CD4-positive, CD25-positive, alpha-beta regulatory T cell (primary cell): ENCODE data around the gene PDCD2. TPM values are rescaled to one million over a fixed set of nuclear protein-coding genes. Genes with fewer than 3 reads are reported as not detected.
"Not testable (repeated sequence)": the region's sequence is repeated elsewhere in the genome, so short reads cannot be mapped to it uniquely, and the experiment has no call there.

Source experiments
- ATAC-seq, 2 donors: fragments of 150-1000 bp; cut with Tn5 transposase; one replicate each; pipeline ENCODE4 v1.10.0; 2021; ENCODE audit warnings: low read depth in 2 of 2, moderate number of reproducible peaks in 2 of 2, moderate library complexity in 1 of 2
- DNase-seq, 3 donors: peaks; one replicate each; pipeline versions ENCODE4 v3.0.0 to v3.0.0-alpha.2; 2012 to 2022; ENCODE audit warnings: mixed read lengths in 1 of 3
- H3K27ac ChIP-seq: one replicate; pipeline ENCODE4 v1.7.0; 2013; ENCODE audit warnings: mild to moderate bottlenecking, low read length; ENCODE audit not compliant: insufficient read depth, poor library complexity, severe bottlenecking
- H3K27me3 ChIP-seq: one replicate; pipeline ENCODE4 v1.7.0; 2013; ENCODE audit warnings: low read length; ENCODE audit not compliant: control insufficient read depth, insufficient read depth
- H3K36me3 ChIP-seq: one replicate; pipeline ENCODE4 v1.7.0; 2013; ENCODE audit warnings: mild to moderate bottlenecking, low read length, moderate library complexity; ENCODE audit not compliant: control insufficient read depth, insufficient read depth
- H3K4me1 ChIP-seq: 2 replicates; pipeline ENCODE4 v1.7.0; 2013; ENCODE audit warnings: mild to moderate bottlenecking, low read length; ENCODE audit not compliant: insufficient read depth, control insufficient read depth, poor library complexity, severe bottlenecking
- H3K4me3 ChIP-seq: one replicate; pipeline ENCODE4 v1.7.0; 2013; ENCODE audit warnings: low read depth, mild to moderate bottlenecking, low read length, moderate library complexity
- H3K9me3 ChIP-seq, 2 experiments: 1 replicate in 1 of 2; 2 replicates in 1 of 2; pipeline ENCODE4 v1.7.0; 2013; ENCODE audit warnings: low read length in 2 of 2, mild to moderate bottlenecking in 1 of 2, moderate library complexity in 1 of 2; ENCODE audit not compliant: control insufficient read depth in 2 of 2
- H3K27ac Mint-ChIP-seq, 3 donors: one replicate each; pipeline ENCODE4 v1.8.0; 2020 to 2022; ENCODE audit warnings: mild to moderate bottlenecking in 3 of 3, mixed read lengths in 3 of 3, moderate library complexity in 2 of 3
- H3K27me3 Mint-ChIP-seq: one replicate; pipeline ENCODE4 v1.8.0; 2022; ENCODE audit warnings: mild to moderate bottlenecking, mixed read lengths
- H3K36me3 Mint-ChIP-seq: one replicate; pipeline ENCODE4 v1.8.0; 2020; ENCODE audit warnings: mixed read lengths
- H3K4me1 Mint-ChIP-seq, 4 donors: one replicate each; pipeline ENCODE4 v1.8.0; 2020 to 2022; ENCODE audit warnings: mixed read lengths in 4 of 4, mild to moderate bottlenecking in 1 of 4
- H3K4me3 Mint-ChIP-seq, 4 donors: one replicate each; pipeline ENCODE4 v1.8.0; 2020 to 2022; ENCODE audit warnings: mild to moderate bottlenecking in 4 of 4, mixed read lengths in 4 of 4, moderate library complexity in 3 of 4
- H3K9me3 Mint-ChIP-seq, 7 donors: one replicate each; pipeline ENCODE4 v1.8.0; 2020 to 2022; ENCODE audit warnings: mixed read lengths in 7 of 7, mild to moderate bottlenecking in 3 of 7, moderate library complexity in 2 of 7
- polyA plus RNA-seq, 4 donors: library from polyadenylated mRNA; unstranded; fragments of 300-500 nt; fragmentation: Illumina TruSeq; gene quantifications; one replicate each; pipeline ENCODE4 v1.2.3, GENCODE V29; 2021
- total RNA-seq: library from RNA; stranded (reverse); gene quantifications from one replicate; pipeline ENCODE4 v1.2.3, GENCODE V29; 2022

The PDCD2 gene
- total and polyA plus RNA-seq, 5 donors from 2014 or later: 50.6 to 135 (median 124) TPM

DNA sequence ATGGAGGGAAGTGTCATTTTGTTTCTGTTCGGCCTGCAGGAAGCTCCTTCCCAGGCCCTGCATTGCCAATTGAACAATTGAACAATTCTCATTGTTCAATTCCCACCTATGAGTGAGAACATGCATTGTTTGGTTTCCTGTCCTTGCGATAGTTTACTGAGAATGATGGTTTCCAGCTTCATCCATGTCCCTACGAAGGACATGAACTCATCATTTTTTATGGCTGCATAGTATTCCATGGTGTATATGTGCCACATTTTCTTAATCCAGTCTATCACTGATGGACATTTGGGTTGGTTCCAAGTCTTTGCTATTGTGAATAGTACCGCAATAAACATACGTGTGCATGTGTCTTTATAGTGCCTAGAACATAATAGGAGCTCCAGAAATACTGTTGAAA lies 56.4 kb downstream of the PDCD2 start:
- H3K36me3 Mint-ChIP-seq, H3K9me3 Mint-ChIP-seq, ATAC-seq, H3K27me3 ChIP-seq, H3K4me1 Mint-ChIP-seq, H3K27ac Mint-ChIP-seq, H3K4me1 ChIP-seq, H3K9me3 ChIP-seq, DNase-seq, H3K4me3 ChIP-seq, H3K4me3 Mint-ChIP-seq, H3K36me3 ChIP-seq, H3K27ac ChIP-seq: not testable (repeated sequence)
- peaks cover 14% of the 10 kb centered on the region for H3K27me3 Mint-ChIP-seq

DNA sequence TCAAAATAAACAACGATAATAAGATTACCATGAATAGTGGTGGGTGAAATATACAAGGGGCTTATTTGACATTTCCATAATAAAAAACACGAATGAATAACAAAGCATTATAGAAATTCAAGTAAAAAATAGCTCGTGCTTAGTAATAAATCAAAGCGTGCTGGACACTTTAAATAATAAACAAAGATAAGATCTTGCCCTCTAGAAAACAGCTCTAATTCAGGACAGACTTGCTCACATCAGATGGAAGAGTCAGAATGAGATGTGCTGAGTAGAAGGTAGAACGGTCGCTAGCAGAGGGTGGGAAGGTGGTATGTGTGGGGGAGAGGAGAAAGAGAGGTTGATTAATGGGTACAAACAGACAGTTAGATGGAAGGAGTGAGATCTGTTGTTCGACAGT lies 58.6 kb downstream of the PDCD2 start:
- Histone ChIP-seq H3K36me3 (no peaks in the 10 kb centered on the region), H3K27me3 (no peaks in the 10 kb centered on the region), H3K9me3 (no peaks in the 10 kb centered on the region), H3K27ac (no peak overlapping the region), H3K4me3 (no peak overlapping the region), H3K4me1 (no peaks in the 10 kb centered on the region)
- DNase-seq: no peak
- Mint-ChIP-seq H3K9me3 (no peaks in the 10 kb centered on the region), H3K4me1 (peaks cover 0 to 6% (median 5%) of the 10 kb centered on the region in 4 donors), H3K27ac (no peak overlapping the region), H3K36me3 (no peaks in the 10 kb centered on the region), H3K27me3 (peaks cover 31% of the 10 kb centered on the region), H3K4me3 (no peak overlapping the region)
- ATAC-seq: no peak

Other genes with a start within 250 kb of the PDCD2 start
- gene PSMB1, start 31.3 kb downstream of the PDCD2 start, total RNA-seq: 103 TPM
- 100 to 1,000 TPM; 562 to 702 (median 622) TPM for gene PSMB1, start 31.3 kb downstream of the PDCD2 start, polyA plus RNA-seq
- gene TBP, start 30.3 kb downstream of the PDCD2 start, total RNA-seq: 16.5 TPM
- 10 to 100 TPM; 15.6 to 25.5 (median 21.8) TPM for gene TBP, start 30.3 kb downstream of the PDCD2 start, polyA plus RNA-seq